ENCODE results near the gene DLG5.
"Not testable (repeated sequence)": the region's sequence is repeated elsewhere in the genome, so short reads cannot be mapped to it uniquely, and the experiment has no call there.

DNA sequence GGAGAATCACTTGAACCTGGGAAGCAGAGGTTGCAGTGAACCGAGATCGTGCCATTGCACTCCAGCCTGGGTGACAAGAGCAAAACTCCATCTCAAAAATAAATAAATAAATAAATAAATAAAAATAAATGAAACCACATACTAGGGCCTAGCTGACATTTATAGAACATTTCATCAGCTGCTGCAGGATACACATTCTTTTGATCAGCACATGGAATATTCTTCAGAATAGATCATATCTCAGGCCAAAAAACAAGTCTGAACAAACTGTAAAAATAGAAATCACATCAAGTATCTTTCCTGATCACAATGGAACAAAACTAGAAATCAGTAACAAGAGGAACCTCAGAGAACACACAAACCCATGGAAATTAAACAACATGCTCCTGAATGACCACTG, 168.1 kb downstream of the DLG5 start:
- TF ChIP-seq, protein P1, sequence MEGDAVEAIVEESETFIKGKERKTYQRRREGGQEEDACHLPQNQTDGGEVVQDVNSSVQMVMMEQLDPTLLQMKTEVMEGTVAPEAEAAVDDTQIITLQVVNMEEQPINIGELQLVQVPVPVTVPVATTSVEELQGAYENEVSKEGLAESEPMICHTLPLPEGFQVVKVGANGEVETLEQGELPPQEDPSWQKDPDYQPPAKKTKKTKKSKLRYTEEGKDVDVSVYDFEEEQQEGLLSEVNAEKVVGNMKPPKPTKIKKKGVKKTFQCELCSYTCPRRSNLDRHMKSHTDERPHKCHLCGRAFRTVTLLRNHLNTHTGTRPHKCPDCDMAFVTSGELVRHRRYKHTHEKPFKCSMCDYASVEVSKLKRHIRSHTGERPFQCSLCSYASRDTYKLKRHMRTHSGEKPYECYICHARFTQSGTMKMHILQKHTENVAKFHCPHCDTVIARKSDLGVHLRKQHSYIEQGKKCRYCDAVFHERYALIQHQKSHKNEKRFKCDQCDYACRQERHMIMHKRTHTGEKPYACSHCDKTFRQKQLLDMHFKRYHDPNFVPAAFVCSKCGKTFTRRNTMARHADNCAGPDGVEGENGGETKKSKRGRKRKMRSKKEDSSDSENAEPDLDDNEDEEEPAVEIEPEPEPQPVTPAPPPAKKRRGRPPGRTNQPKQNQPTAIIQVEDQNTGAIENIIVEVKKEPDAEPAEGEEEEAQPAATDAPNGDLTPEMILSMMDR (IDR thresholded peaks at IDR 0.05; ENCODE audit: low read depth, low read length) = not testable (repeated sequence)
- not testable (repeated sequence) for TF ChIP-seq EZH2phosphoT487 (IDR thresholded peaks at IDR 0.05; ENCODE audit: low read depth)

Measured in OCI-LY3 (cell line).